ENCODE results near the gene ZNF850. TPM values are rescaled to one million over a fixed set of nuclear protein-coding genes. Genes with fewer than 3 reads are reported as not detected.

ZNF850 gene
- total and polyA plus RNA-seq, 2 of the 13 experiments (the other 11 are each of a cell fraction or from before 2014, with no cell fraction given), result 0.78 to 6.6 TPM

GRCh38 chr19:36687214-36688056 is 85.2 kb downstream of the ZNF850 start, which contains the start of gene ZNF567 (continued):
- TF ChIP-seq ZFP90 (CRISPR knock-in tag; IDR thresholded peaks at IDR 0.05; ENCODE audit: borderline replicate concordance) (peak; percentile 66), SKIL (CRISPR knock-in tag; IDR thresholded peaks at IDR 0.05; ENCODE audit: borderline replicate concordance) (no peak), REPIN1 (CRISPR knock-in tag; IDR thresholded peaks at IDR 0.05; ENCODE audit: borderline replicate concordance, low read depth) (peak; percentile 96), FOSL1 (CRISPR knock-in tag; IDR thresholded peaks at IDR 0.05; ENCODE audit: borderline replicate concordance) (0 out of 2 replicates have a peak, but pooled peaks have one; percentile 37), KDM4B (CRISPR knock-in tag; IDR thresholded peaks at IDR 0.05) (no peak; the same call in 1 of the 2 replicates), HNRNPLL (IDR thresholded peaks at IDR 0.05; ENCODE audit: low read depth, low read length, poor library complexity, severe bottlenecking) (peak; percentile 77), PBX2 (CRISPR knock-in tag; IDR thresholded peaks at IDR 0.05) (no peak), ZBTB26 (CRISPR knock-in tag; IDR thresholded peaks at IDR 0.05; ENCODE audit: borderline replicate concordance) (peak; percentile 80), ZNF772 (CRISPR knock-in tag; IDR thresholded peaks at IDR 0.05) (no peak), ZNF550 (CRISPR knock-in tag; IDR thresholded peaks at IDR 0.05; ENCODE audit: borderline replicate concordance) (0 out of 2 replicates have a peak, but pooled peaks have one; percentile 17), ZNF577 (CRISPR knock-in tag; IDR thresholded peaks at IDR 0.05; ENCODE audit: borderline replicate concordance, low read depth) (no peak), RFX5 (IDR thresholded peaks at IDR 0.05; ENCODE audit: low read depth, low read length) (no peak), NFKBIZ (CRISPR knock-in tag; IDR thresholded peaks at IDR 0.05) (no peak), RFXAP (CRISPR knock-in tag; IDR thresholded peaks at IDR 0.05; ENCODE audit: borderline replicate concordance) (peak; percentile 76), AHR (CRISPR knock-in tag; IDR thresholded peaks at IDR 0.05) (no peak), ZNF512B (CRISPR knock-in tag; IDR thresholded peaks at IDR 0.05; ENCODE audit: borderline replicate concordance) (peak; percentile 82; the same call in 1 of the 2 replicates), ZNF513 (CRISPR knock-in tag; conservative IDR thresholded peaks at IDR 0.05) (no peak), KLF12 (CRISPR knock-in tag; IDR thresholded peaks at IDR 0.05; ENCODE audit: borderline replicate concordance) (no peak; the same call in 1 of the 2 replicates), KLF11 (CRISPR knock-in tag; IDR thresholded peaks at IDR 0.05) (peak; percentile 36; the same call in 1 of the 2 replicates)
